Body of pancreas (tissue), 4 donors: Measurements from ENCODE around the gene PIGM. TPM values are rescaled to one million over a fixed set of nuclear protein-coding genes. Genes with fewer than 3 reads are reported as not detected.

Experiments
- ATAC-seq: fragments of 150-250 bp; one replicate; pipeline ENCODE4 v1.9.1; 2016
- DNase-seq, 4 donors: peaks; one replicate each; pipeline ENCODE4 v3.0.0-alpha.2; 2019
- H3K27ac ChIP-seq, 4 donors: fragments of 200-600 bp; sonication (generic); 1 replicate in 3 of 4; 2 replicates in 1 of 4; pipeline versions ENCODE4 v1.5.1 to v1.6.1; 2016 to 2019; ENCODE audit warnings: mild to moderate bottlenecking in 1 of 4, mixed read lengths in 1 of 4, moderate library complexity in 1 of 4
- H3K27me3 ChIP-seq, 2 donors: fragments of 200-600 bp; sonication (generic); one replicate each; pipeline ENCODE4 v1.6.0; 2016; ENCODE audit warnings: mild to moderate bottlenecking in 1 of 2
- H3K36me3 ChIP-seq, 2 donors: fragments of 200-600 bp; sonication (generic); replicated peaks in 1 of 2; 2 replicates each; pipeline ENCODE4 v1.5.1; 2016; ENCODE audit warnings: low read depth in 2 of 2; ENCODE audit not compliant: insufficient read depth in 1 of 2
- H3K4me1 ChIP-seq: fragments of 200-600 bp; sonication (generic); one replicate; pipeline ENCODE4 v1.6.0; 2016
- H3K4me3 ChIP-seq, 2 donors: fragments of 200-600 bp; sonication (generic); 1 replicate in 1 of 2; 2 replicates in 1 of 2; pipeline ENCODE4 v1.5.1; 2016 to 2019
- H3K9me3 ChIP-seq, 3 donors: fragments of 200-600 bp; sonication (generic); 1 replicate in 2 of 3; 2 replicates in 1 of 3; pipeline ENCODE4 v1.5.1; 2016
- CTCF ChIP-seq, 7 experiments: fragments of 450-650 bp in 4 of 7; fragments of 200-600 bp in 3 of 7; sonication (generic) in 3 of 7; IDR thresholded peaks; one replicate each; pipeline ENCODE4 v1.5.1; 2016 to 2019; ENCODE audit warnings: antibody characterized with exemption in 7 of 7
- POLR2A ChIP-seq, 3 donors: fragments of 450-650 bp; IDR thresholded peaks; one replicate each; pipeline ENCODE4 v1.6.1; 2016; ENCODE audit warnings: antibody characterized with exemption in 3 of 3, mild to moderate bottlenecking in 2 of 3
- WGBS, 2 donors: methylation state at CpG; one replicate each; pipeline ENCODE4 v1.1.5; 2017; 5-methylcytosine and 5-hydroxymethylcytosine counted together
- intact Hi-C: fragments of 100-400 bp; cut with DNase I; formaldehyde crosslinking; loops from one replicate; pipeline ENCODE4 v1.15.1; 2023
- total RNA-seq, 2 donors: library from RNA; depleted of rRNA; stranded (reverse); fragments of >200 nt; gene quantifications; one replicate each; pipeline ENCODE4 v1.1.0, GENCODE V29; 2016

PIGM gene
- total RNA-seq, 2 donors from 2014 or later = 4.9 to 7.8 TPM

GRCh38 chr1:160009801-160010200 lies 22.0 kb downstream of the PIGM start:
- DNase-seq (no peak), ATAC-seq (no peak)
- Histone ChIP-seq H3K27me3 (no peaks in the 10 kb centered on the region), H3K4me3 (no peak overlapping the region), H3K9me3 (no peaks in the 10 kb centered on the region), H3K27ac (no peak overlapping the region), H3K36me3 (no peaks in the 10 kb centered on the region), H3K4me1 (no peaks in the 10 kb centered on the region)
- TF ChIP-seq POLR2A (IDR thresholded peaks at IDR 0.05) (no peak), CTCF (IDR thresholded peaks at IDR 0.05) (no peak)
- WGBS, 2 donors = 27 to 31% methylated on average over 2 of the region's 2 CpGs
- intact Hi-C loops = loop anchor here (5.0 kb wide), 1 partner anchor 212 kb away; no protein-coding TSS in a partner anchor

DNA sequence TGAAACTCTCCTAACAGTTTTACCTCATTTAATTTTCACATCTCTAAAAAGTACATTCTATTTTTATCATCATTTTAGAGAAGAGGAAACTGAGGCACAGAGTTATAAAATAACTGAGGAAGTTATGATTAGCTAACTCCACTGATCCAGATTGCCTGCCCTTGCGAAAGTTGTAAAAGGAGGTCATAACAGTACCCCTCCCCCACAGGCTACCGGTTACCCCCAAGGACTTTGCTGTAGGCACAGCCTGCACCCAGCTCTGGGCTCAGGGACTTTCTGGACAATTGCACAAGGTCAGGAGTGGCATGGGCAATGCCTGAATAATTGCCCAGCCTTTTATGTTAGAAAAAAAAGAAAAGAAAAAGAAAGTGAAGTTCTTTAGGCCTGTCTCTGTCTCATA lies 22.7 kb downstream of the PIGM start:
- no peak for TF ChIP-seq POLR2A (IDR thresholded peaks at IDR 0.05)
- no peak for TF ChIP-seq CTCF (IDR thresholded peaks at IDR 0.05)
- no peak overlapping the region for H3K4me3 ChIP-seq
- ATAC-seq (no peak), DNase-seq (no peak)
- WGBS, 2 donors = 31 to 55% methylated on average over 2 of the region's 2 CpGs
- H3K9me3 ChIP-seq = no peaks in the 10 kb centered on the region
- intact Hi-C loops = no loop called here
- H3K4me1 ChIP-seq = no peaks in the 10 kb centered on the region
- H3K27me3 ChIP-seq = no peaks in the 10 kb centered on the region
- H3K36me3 ChIP-seq = no peaks in the 10 kb centered on the region
- no peak overlapping the region for H3K27ac ChIP-seq

- WGBS, 2 donors = 58 to 66% methylated on average over 3 of the region's 3 CpGs
- intact Hi-C loops = no loop called here
- no peak for DNase-seq
- Histone ChIP-seq H3K27ac (no peak overlapping the region), H3K9me3 (no peaks in the 10 kb centered on the region), H3K4me3 (no peak overlapping the region), H3K4me1 (no peaks in the 10 kb centered on the region), H3K27me3 (no peaks in the 10 kb centered on the region), H3K36me3 (no peaks in the 10 kb centered on the region)
- peak; percentile 59 to 87 (median 79) for TF ChIP-seq CTCF (IDR thresholded peaks at IDR 0.05)
- no peak for TF ChIP-seq POLR2A (IDR thresholded peaks at IDR 0.05)
- ATAC-seq = peak; percentile 27
Measured at GRCh38 chr1:160007577-160008200, 24.1 kb downstream of the PIGM start.

DNA sequence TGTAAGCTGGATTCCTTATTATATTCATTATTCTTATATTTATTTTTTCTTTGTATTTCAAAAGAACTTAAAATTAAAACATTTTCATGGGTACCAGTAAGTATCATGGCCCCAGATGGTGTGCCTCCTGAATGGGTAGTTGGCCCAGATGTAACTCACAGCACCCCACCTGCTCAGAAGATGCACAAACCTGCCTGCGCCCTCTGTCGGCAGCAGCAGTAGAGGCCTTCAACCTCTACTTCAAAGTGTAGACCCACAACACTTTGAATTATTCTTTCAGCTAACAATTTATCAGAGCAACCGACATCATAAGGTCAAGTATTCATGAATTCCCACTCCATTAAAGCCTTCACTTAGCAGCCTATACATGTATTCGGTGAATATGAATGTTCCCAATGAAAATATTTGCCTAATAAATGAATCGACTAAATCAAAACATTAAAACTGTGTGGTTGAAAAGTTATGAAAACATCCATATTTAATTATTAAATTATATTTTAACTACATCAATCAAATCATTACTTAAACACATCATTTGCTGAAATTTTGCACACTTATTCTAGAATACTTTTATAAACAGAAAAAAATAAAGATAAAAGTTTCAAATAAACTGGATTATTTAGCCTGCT lies 25.4 kb downstream of the PIGM start:
- 20 to 21% methylated on average over 5 of the region's 5 CpGs for WGBS, 2 donors
- no peaks in the 10 kb centered on the region for H3K27me3 ChIP-seq
- no peaks in the 10 kb centered on the region for H3K9me3 ChIP-seq
- intact Hi-C loops = no loop called here
- peak; percentile 76 to 88 (median 81) for DNase-seq
- no peak overlapping the region for H3K4me3 ChIP-seq
- TF ChIP-seq POLR2A (IDR thresholded peaks at IDR 0.05) (no peak), CTCF (IDR thresholded peaks at IDR 0.05) (peak; percentile 67 to 92 (median 77))
- H3K4me1 ChIP-seq = no peaks in the 10 kb centered on the region
- H3K36me3 ChIP-seq = no peaks in the 10 kb centered on the region
- no peak overlapping the region for H3K27ac ChIP-seq
- peak; percentile 79 for ATAC-seq
